IMR-90 (cell line): ENCODE results near the gene IL34. TPM values are rescaled to one million over a fixed set of nuclear protein-coding genes. Genes with fewer than 3 reads are reported as not detected.
A peak's percentile ranks its signal among the peaks of the same experiment; 100 is the strongest.

Source experiments
- ATAC-seq: fragments of 200-7000 bp; cut with Tn5 transposase; 2 replicates; pipeline ENCODE4 v1.9.1; 2020; ENCODE audit warnings: low read depth, mild to moderate bottlenecking, moderate library complexity
- BruUV-seq: library from RNA; stranded (reverse); fragments of 400-500 nt; replicated peaks from 2 replicates; lab custom pipeline; 2021; lab: Mats Ljungman, UMichigan
- CTCF ChIA-PET: fragments of 300-600 bp; formaldehyde crosslinking; extraction: SDS; loops from one replicate; lab custom pipeline; 2021; ENCODE audit warnings: antibody characterized with exemption; lab: Yijun Ruan, JAX
- POLR2A ChIA-PET: fragments of 300-600 bp; sonication (Branson Sonifier 250); formaldehyde crosslinking; loops from one replicate; lab custom pipeline; 2022; ENCODE audit warnings: antibody characterized with exemption; ENCODE audit not compliant: unreplicated experiment; lab: Charles Lee
- DNase-seq: peaks from one replicate; pipeline ENCODE4 v3.0.0; 2013
- H2AFZ ChIP-seq: replicated peaks from 2 replicates; pipeline ENCODE3; 2013; ENCODE audit warnings: low read length, mild to moderate bottlenecking; ENCODE audit not compliant: poor library complexity
- H2AK5ac ChIP-seq: 2 replicates; pipeline ENCODE4 v1.6.1; 2013; ENCODE audit warnings: low read depth, low read length, inconsistent platforms
- H2AK9ac ChIP-seq: replicated peaks from 2 replicates; pipeline ENCODE3; 2013; ENCODE audit warnings: mild to moderate bottlenecking, low read depth, low read length, moderate library complexity; ENCODE audit not compliant: poor library complexity
- H2BK120ac ChIP-seq: 2 replicates; pipeline ENCODE4 v1.6.1; 2013; ENCODE audit warnings: low read depth, low read length, inconsistent platforms
- H2BK15ac ChIP-seq: 3 replicates; pipeline ENCODE4 v1.6.1; 2013; ENCODE audit warnings: low read depth, low read length, inconsistent platforms
- H2BK20ac ChIP-seq: 2 replicates; pipeline ENCODE4 v1.6.1; 2013; ENCODE audit warnings: low read depth, mild to moderate bottlenecking, inconsistent platforms, low read length, moderate library complexity
- H2BK5ac ChIP-seq: 2 replicates; pipeline ENCODE4 v1.6.1; 2013; ENCODE audit warnings: mild to moderate bottlenecking, low read depth, low read length, inconsistent platforms; ENCODE audit not compliant: poor library complexity, severe bottlenecking
- H3K14ac ChIP-seq: replicated peaks from 2 replicates; pipeline ENCODE4 v1.6.1; 2013; ENCODE audit warnings: low read depth, low read length, inconsistent platforms
- H3K18ac ChIP-seq: 2 replicates; pipeline ENCODE4 v1.6.1; 2013; ENCODE audit warnings: low read depth, low read length, control low read depth
- H3K23ac ChIP-seq: 2 replicates; pipeline ENCODE4 v1.6.1; 2013; ENCODE audit warnings: low read depth, low read length, inconsistent platforms
- H3K27ac ChIP-seq: 2 replicates; pipeline ENCODE4 v1.5.1; 2013; ENCODE audit warnings: mild to moderate bottlenecking, control low read depth, low read length; ENCODE audit not compliant: insufficient read depth
- H3K27me3 ChIP-seq: 2 replicates; pipeline ENCODE4 v1.6.1; 2013; ENCODE audit warnings: low read length; ENCODE audit not compliant: control insufficient read depth, insufficient read depth
- H3K36me3 ChIP-seq: 2 replicates; pipeline ENCODE4 v1.6.1; 2013; ENCODE audit warnings: low read length, mixed read lengths; ENCODE audit not compliant: control insufficient read depth, insufficient read depth
- H3K4ac ChIP-seq: 2 replicates; pipeline ENCODE4 v1.6.1; 2013; ENCODE audit warnings: low read depth, low read length, inconsistent platforms
- H3K4me1 ChIP-seq: 2 replicates; pipeline ENCODE4 v1.6.1; 2013; ENCODE audit warnings: low read length, mixed read lengths; ENCODE audit not compliant: control insufficient read depth, insufficient read depth
- H3K4me2 ChIP-seq: 2 replicates; pipeline ENCODE4 v1.6.1; 2013; ENCODE audit warnings: low read depth, mild to moderate bottlenecking, control low read depth, low read length, moderate library complexity
- H3K4me3 ChIP-seq: 2 replicates; pipeline ENCODE4 v1.5.1; 2013; ENCODE audit warnings: low read depth, mild to moderate bottlenecking, control low read depth, low read length, moderate library complexity; ENCODE audit not compliant: insufficient read depth
- H3K56ac ChIP-seq: 2 replicates; pipeline ENCODE4 v1.6.1; 2013; ENCODE audit warnings: low read length, inconsistent platforms; ENCODE audit not compliant: insufficient read depth; ENCODE audit errors: extremely low read depth
- H3K79me1 ChIP-seq, 2 experiments: 2 replicates each; pipeline ENCODE4 v1.6.1; 2013; ENCODE audit warnings: low read length in 2 of 2, inconsistent platforms in 1 of 2, low read depth in 1 of 2
- H3K9ac ChIP-seq: 2 replicates; pipeline ENCODE4 v1.6.1; 2013; ENCODE audit warnings: low read depth, low read length, control low read depth
- H3K9me1 ChIP-seq: 2 replicates; pipeline ENCODE4 v1.6.1; 2013; ENCODE audit warnings: low read length, inconsistent platforms; ENCODE audit not compliant: insufficient read depth
- H3K9me3 ChIP-seq: 2 replicates; pipeline ENCODE4 v1.6.1; 2013; ENCODE audit warnings: low read length; ENCODE audit not compliant: control insufficient read depth, insufficient read depth
- H4K20me1 ChIP-seq: 2 replicates; pipeline ENCODE4 v1.6.1; 2013; ENCODE audit warnings: low read length, inconsistent platforms; ENCODE audit not compliant: insufficient read depth
- H4K5ac ChIP-seq: 2 replicates; pipeline ENCODE4 v1.6.1; 2013; ENCODE audit warnings: mild to moderate bottlenecking, low read depth, low read length, control low read depth
- H4K8ac ChIP-seq, 2 experiments: 2 replicates each; pipeline ENCODE4 v1.6.1; 2013; ENCODE audit warnings: low read depth in 2 of 2, low read length in 2 of 2, control low read depth in 1 of 2, inconsistent platforms in 1 of 2
- H4K91ac ChIP-seq: 2 replicates; pipeline ENCODE4 v1.6.1; 2013; ENCODE audit warnings: low read depth, low read length, inconsistent platforms; ENCODE audit not compliant: insufficient read depth
- CEBPB ChIP-seq: IDR thresholded peaks from 2 replicates; pipeline ENCODE4 v1.6.1; 2012; ENCODE audit warnings: low read depth, low read length, improper control_type of control experiment
- CHD1 ChIP-seq: IDR thresholded peaks from 2 replicates; pipeline ENCODE4 v1.6.1; 2012; ENCODE audit warnings: low read depth, low read length, improper control_type of control experiment
- MAZ ChIP-seq: IDR thresholded peaks from 2 replicates; pipeline ENCODE4 v1.6.1; 2012; ENCODE audit warnings: low read depth, mild to moderate bottlenecking, low read length, improper control_type of control experiment, moderate library complexity, borderline replicate concordance
- MXI1 ChIP-seq: IDR thresholded peaks from 2 replicates; pipeline ENCODE4 v1.6.1; 2012; ENCODE audit warnings: low read depth, mild to moderate bottlenecking, low read length, moderate library complexity, borderline replicate concordance
- NFE2L2 ChIP-seq: fragments of 150-350 bp; IDR thresholded peaks from 2 replicates; pipeline ENCODE4 v1.6.1; 2016; ENCODE audit warnings: low read depth, mild to moderate bottlenecking, low read length
- POLR2A ChIP-seq: IDR thresholded peaks from 2 replicates; pipeline ENCODE4 v1.6.1; 2012; ENCODE audit warnings: mild to moderate bottlenecking, low read depth, low read length
- RCOR1 ChIP-seq: IDR thresholded peaks from 2 replicates; pipeline ENCODE4 v1.6.1; 2012; ENCODE audit warnings: mild to moderate bottlenecking, low read length, improper control_type of control experiment; ENCODE audit not compliant: insufficient replicate concordance
- RFX5 ChIP-seq: IDR thresholded peaks from 2 replicates; pipeline ENCODE4 v1.8.0; 2012; ENCODE audit warnings: low read depth, mild to moderate bottlenecking, low read length, moderate library complexity
- SMC3 ChIP-seq: fragments of 150-350 bp; IDR thresholded peaks from 2 replicates; pipeline ENCODE4 v1.6.1; 2016; ENCODE audit warnings: low read depth, mild to moderate bottlenecking, antibody characterized with exemption, low read length, moderate library complexity
- WGBS, 2 experiments: methylation state at CpG; one replicate each; pipeline versions ENCODE4 v1.1.5 to v1.1.7; 2013; ENCODE audit warnings: missing lambda C conversion rate in 2 of 2; ENCODE audit not compliant: insufficient read length in 1 of 2; ENCODE audit errors: extremely low coverage in 2 of 2; 5-methylcytosine and 5-hydroxymethylcytosine counted together
- dilution Hi-C: fragments of 300-500 bp; cut with HindIII; formaldehyde crosslinking; loops from one replicate; pipeline ENCODE4 v1.14.3; 2018; ENCODE audit warnings: low sequenced_read_pairs; ENCODE audit not compliant: unreplicated experiment
- in situ Hi-C: fragments of 300-500 bp; cut with MboI; formaldehyde crosslinking; loops from 3 replicates; pipeline ENCODE4 v1.14.3; 2019; ENCODE audit warnings: low sequenced_read_pairs, inconsistent platforms, mixed read lengths
- intact Hi-C: fragments of 100-400 bp; cut with micrococcal nuclease; formaldehyde crosslinking; loops from 2 replicates; pipeline ENCODE4 v1.10.0; 2022
- polyA plus RNA-seq, 3 experiments: library from polyadenylated mRNA; depleted of rRNA; stranded (reverse); fragments of >200 nt; gene quantifications; 2 replicates each; pipeline ENCODE4 v1.2.3, GENCODE V29; 2012; ENCODE audit warnings: low replicate concordance in 1 of 3
- total RNA-seq: library from RNA; depleted of rRNA; stranded (reverse); fragments of >200 nt; gene quantifications from 2 replicates; pipeline ENCODE4 v1.2.3, GENCODE V29; 2012
- TF ChIP-seq, protein P1 (sequence below): fragments of 150-350 bp; IDR thresholded peaks from 2 replicates; pipeline ENCODE4 v1.6.1; 2017; ENCODE audit warnings: mild to moderate bottlenecking, antibody characterized with exemption, low read length, low read depth
- TF ChIP-seq, protein P2 (sequence below): fragments of 150-350 bp; IDR thresholded peaks from 2 replicates; pipeline ENCODE4 v1.6.1; 2016; ENCODE audit warnings: low read depth, mild to moderate bottlenecking, low read length, moderate library complexity, borderline replicate concordance
- TF ChIP-seq, protein P3 (sequence below): conservative IDR thresholded peaks from 2 replicates; pipeline ENCODE4 v1.5.1; 2012; ENCODE audit warnings: mild to moderate bottlenecking, low read depth, low read length, improper control_type of control experiment

IL34 gene
- total and polyA plus RNA-seq, 2 of the 4 experiments (the other 2 are of a cell fraction), result 1.3 to 2.5 TPM

DNA sequence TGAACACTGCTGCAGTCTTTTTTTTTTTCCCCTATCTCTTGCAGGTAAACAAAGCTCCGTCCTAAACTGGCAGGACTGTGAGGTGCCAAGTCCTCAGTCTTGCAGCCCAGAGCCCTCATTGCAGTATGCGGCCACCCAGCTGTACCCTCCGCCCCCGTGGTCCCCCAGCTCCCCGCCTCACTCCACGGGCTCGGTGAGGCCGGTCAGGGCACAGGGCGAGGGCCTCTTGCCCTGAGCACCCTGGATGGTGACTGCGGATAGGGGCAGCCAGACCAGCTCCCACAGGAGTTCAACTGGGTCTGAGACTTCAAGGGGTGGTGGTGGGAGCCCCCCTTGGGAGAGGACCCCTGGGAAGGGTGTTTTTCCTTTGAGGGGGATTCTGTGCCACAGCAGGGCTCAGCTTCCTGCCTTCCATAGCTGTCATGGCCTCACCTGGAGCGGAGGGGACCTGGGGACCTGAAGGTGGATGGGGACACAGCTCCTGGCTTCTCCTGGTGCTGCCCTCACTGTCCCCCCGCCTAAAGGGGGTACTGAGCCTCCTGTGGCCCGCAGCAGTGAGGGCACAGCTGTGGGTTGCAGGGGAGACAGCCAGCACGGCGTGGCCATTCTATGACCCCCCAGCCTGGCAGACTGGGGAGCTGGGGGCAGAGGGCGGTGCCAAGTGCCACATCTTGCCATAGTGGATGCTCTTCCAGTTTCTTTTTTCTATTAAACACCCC is 13.8 kb downstream of the IL34 start:
- 73% methylated on average over 4 of the region's 16 CpGs; no CpG with 5 or more reads in 1 of the 2 experiments for WGBS, 2 experiments
- Histone ChIP-seq H4K5ac (no peak overlapping the region), H3K18ac (no peak overlapping the region), H2BK15ac (no peak overlapping the region), H4K8ac (no peak overlapping the region), H3K9me3 (no peaks in the 10 kb centered on the region), H3K4ac (no peak overlapping the region), H2AK5ac (no peak overlapping the region), H3K36me3 (peaks cover 30% of the 10 kb centered on the region), H3K9me1 (no peaks in the 10 kb centered on the region), H3K56ac (no peak overlapping the region), H3K27me3 (no peaks in the 10 kb centered on the region), H2AK9ac (peak overlapping the region; percentile 42), H2BK120ac (no peak overlapping the region), H2BK20ac (no peak overlapping the region), H3K9ac (no peak overlapping the region), H4K91ac (no peak overlapping the region), H3K4me2 (no peak overlapping the region), H3K4me1 (peaks cover 3% of the 10 kb centered on the region; the same call in 1 of the 2 replicates), H3K4me3 (no peak overlapping the region), H3K79me1 (peaks cover 0 to 22% of the 10 kb centered on the region in 2 experiments; a peak in 3 of 4 replicates), H2AFZ (no peak overlapping the region), H3K23ac (no peak overlapping the region), H3K14ac (no peak overlapping the region), H3K27ac (no peak overlapping the region), H4K20me1 (peaks cover 38% of the 10 kb centered on the region), H2BK5ac (no peak overlapping the region)
- intact Hi-C loops, result no loop called here
- dilution Hi-C loops, result no loop called here
- in situ Hi-C loops, result no loop called here
- ATAC-seq (no peak), DNase-seq (no peak)
- ChIA-PET POLR2A (no interaction called here), CTCF (no interaction called here)
- no TSS peak for BruUV-seq
- TF ChIP-seq MXI1, result no peak
- TF ChIP-seq POLR2A, result no peak
- no peak for TF ChIP-seq SMC3
- no peak for TF ChIP-seq CHD1
- TF ChIP-seq NFE2L2, result no peak
- TF ChIP-seq RCOR1, result no peak
- TF ChIP-seq, protein P1, sequence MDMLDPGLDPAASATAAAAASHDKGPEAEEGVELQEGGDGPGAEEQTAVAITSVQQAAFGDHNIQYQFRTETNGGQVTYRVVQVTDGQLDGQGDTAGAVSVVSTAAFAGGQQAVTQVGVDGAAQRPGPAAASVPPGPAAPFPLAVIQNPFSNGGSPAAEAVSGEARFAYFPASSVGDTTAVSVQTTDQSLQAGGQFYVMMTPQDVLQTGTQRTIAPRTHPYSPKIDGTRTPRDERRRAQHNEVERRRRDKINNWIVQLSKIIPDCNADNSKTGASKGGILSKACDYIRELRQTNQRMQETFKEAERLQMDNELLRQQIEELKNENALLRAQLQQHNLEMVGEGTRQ, result no peak
- TF ChIP-seq RFX5, result no peak
- TF ChIP-seq, protein P2, sequence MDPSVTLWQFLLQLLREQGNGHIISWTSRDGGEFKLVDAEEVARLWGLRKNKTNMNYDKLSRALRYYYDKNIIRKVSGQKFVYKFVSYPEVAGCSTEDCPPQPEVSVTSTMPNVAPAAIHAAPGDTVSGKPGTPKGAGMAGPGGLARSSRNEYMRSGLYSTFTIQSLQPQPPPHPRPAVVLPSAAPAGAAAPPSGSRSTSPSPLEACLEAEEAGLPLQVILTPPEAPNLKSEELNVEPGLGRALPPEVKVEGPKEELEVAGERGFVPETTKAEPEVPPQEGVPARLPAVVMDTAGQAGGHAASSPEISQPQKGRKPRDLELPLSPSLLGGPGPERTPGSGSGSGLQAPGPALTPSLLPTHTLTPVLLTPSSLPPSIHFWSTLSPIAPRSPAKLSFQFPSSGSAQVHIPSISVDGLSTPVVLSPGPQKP, result no peak
- no peak for TF ChIP-seq MAZ
- TF ChIP-seq, protein P3, sequence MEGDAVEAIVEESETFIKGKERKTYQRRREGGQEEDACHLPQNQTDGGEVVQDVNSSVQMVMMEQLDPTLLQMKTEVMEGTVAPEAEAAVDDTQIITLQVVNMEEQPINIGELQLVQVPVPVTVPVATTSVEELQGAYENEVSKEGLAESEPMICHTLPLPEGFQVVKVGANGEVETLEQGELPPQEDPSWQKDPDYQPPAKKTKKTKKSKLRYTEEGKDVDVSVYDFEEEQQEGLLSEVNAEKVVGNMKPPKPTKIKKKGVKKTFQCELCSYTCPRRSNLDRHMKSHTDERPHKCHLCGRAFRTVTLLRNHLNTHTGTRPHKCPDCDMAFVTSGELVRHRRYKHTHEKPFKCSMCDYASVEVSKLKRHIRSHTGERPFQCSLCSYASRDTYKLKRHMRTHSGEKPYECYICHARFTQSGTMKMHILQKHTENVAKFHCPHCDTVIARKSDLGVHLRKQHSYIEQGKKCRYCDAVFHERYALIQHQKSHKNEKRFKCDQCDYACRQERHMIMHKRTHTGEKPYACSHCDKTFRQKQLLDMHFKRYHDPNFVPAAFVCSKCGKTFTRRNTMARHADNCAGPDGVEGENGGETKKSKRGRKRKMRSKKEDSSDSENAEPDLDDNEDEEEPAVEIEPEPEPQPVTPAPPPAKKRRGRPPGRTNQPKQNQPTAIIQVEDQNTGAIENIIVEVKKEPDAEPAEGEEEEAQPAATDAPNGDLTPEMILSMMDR, result no peak
- no peak for TF ChIP-seq CEBPB
